ENCODE results near the gene URB2.
A peak's percentile ranks its signal among the peaks of the same experiment; 100 is the strongest.
"Not testable (repeated sequence)": the region's sequence is repeated elsewhere in the genome, so short reads cannot be mapped to it uniquely, and the experiment has no call there.

Gene URB2

GRCh38 chr1:229625915-229626831 lies at the start of gene URB2, which contains the start of gene TAF5L:
Gene URB2, plus strand, starts transcription at chr1:229626247. Its CDS starts 1,387 bp downstream, at chr1:229627634.
Gene TAF5L, minus strand, starts transcription at chr1:229626122. Its CDS starts 11,640 bp downstream, at chr1:229614482.
- DNase-seq = peak; percentile 79

GRCh38 chr1:229578168-229579058 lies 47.6 kb upstream of the URB2 start:
- DNase-seq = no peak

GRCh38 chr1:229579059-229579673 lies 46.9 kb upstream of the URB2 start:
- no peak for DNase-seq

- DNase-seq = no peak
Measured at GRCh38 chr1:229581485-229581884, 44.6 kb upstream of the URB2 start.

GRCh38 chr1:229582011-229582694 lies 43.9 kb upstream of the URB2 start:
- DNase-seq = no peak

GRCh38 chr1:229582715-229583114 lies 43.3 kb upstream of the URB2 start:
- DNase-seq = no peak

GRCh38 chr1:229585338-229585737 lies 40.7 kb upstream of the URB2 start:
- DNase-seq = no peak

GRCh38 chr1:229590119-229590518 lies 35.9 kb upstream of the URB2 start:
- DNase-seq = no peak

GRCh38 chr1:229593800-229594199 lies 32.2 kb upstream of the URB2 start:
- DNase-seq = no peak

- no peak for DNase-seq
Measured at GRCh38 chr1:229594227-229595008, 31.6 kb upstream of the URB2 start.

GRCh38 chr1:229595876-229596275 lies 30.2 kb upstream of the URB2 start:
- DNase-seq = not testable (repeated sequence)

GRCh38 chr1:229596925-229597699 lies 28.9 kb upstream of the URB2 start:
- DNase-seq = no peak

- DNase-seq = no peak
Measured at GRCh38 chr1:229597877-229598276, 28.2 kb upstream of the URB2 start.

GRCh38 chr1:229599218-229599954 lies 26.7 kb upstream of the URB2 start:
- no peak for DNase-seq

- no peak for DNase-seq
Measured at GRCh38 chr1:229600229-229600628, 25.8 kb upstream of the URB2 start.

GRCh38 chr1:229603371-229604005 lies 22.6 kb upstream of the URB2 start:
- DNase-seq = no peak

- DNase-seq = no peak
Measured at GRCh38 chr1:229607370-229607769, 18.7 kb upstream of the URB2 start.

- no peak for DNase-seq
Measured at GRCh38 chr1:229608590-229608989, 17.5 kb upstream of the URB2 start.

GRCh38 chr1:229613938-229614337 lies 12.1 kb upstream of the URB2 start:
- DNase-seq = no peak

- no peak for DNase-seq
Measured at GRCh38 chr1:229614701-229615100, 11.3 kb upstream of the URB2 start.

Data from stimulated activated naive CD4-positive, alpha-beta T cell treated with Interleukin-2 at 50 U/mL for 16 hours (primary cell).